ENCODE data around the gene JAK3. TPM values are rescaled to one million over a fixed set of nuclear protein-coding genes. Genes with fewer than 3 reads are reported as not detected.
"Not testable (repeated sequence)": the region's sequence is repeated elsewhere in the genome, so short reads cannot be mapped to it uniquely, and the experiment has no call there.

Gene JAK3
- total RNA-seq, 2 experiments from 2014 or later = 200 to 217 TPM

GRCh38 chr19:17778251-17778967 is 69.4 kb downstream of the JAK3 start:
- peaks cover 39% of the 10 kb centered on the region for H3K36me3 Mint-ChIP-seq
- POLR2A ChIA-PET = no interaction called here
- CTCF ChIA-PET = no interaction called here
- peaks cover 8% of the 10 kb centered on the region for H3K4me1 Mint-ChIP-seq (ENCODE audit: low read depth)
- H3K4me3 Mint-ChIP-seq = no peak overlapping the region
- DNase-seq = peak; percentile 65
- H3K9me3 Mint-ChIP-seq = no peaks in the 10 kb centered on the region
- intact Hi-C loops (cut with micrococcal nuclease) = no loop called here
- peak overlapping the region; percentile 23 for H3K27ac Mint-ChIP-seq
- H3K27me3 Mint-ChIP-seq = no peaks in the 10 kb centered on the region

- H3K36me3 Mint-ChIP-seq = peaks cover 42% of the 10 kb centered on the region
- CTCF ChIA-PET; H3K9me3 Mint-ChIP-seq; DNase-seq; H3K27me3 Mint-ChIP-seq; H3K27ac Mint-ChIP-seq; POLR2A ChIA-PET; H3K4me3 Mint-ChIP-seq; intact Hi-C loops (cut with micrococcal nuclease); H3K4me1 Mint-ChIP-seq (ENCODE audit: low read depth): not testable (repeated sequence)
Measured at GRCh38 chr19:17777840-17778239, 69.9 kb downstream of the JAK3 start.

- Mint-ChIP-seq H3K4me1 (ENCODE audit: low read depth) (peaks cover 8% of the 10 kb centered on the region), H3K4me3 (no peak overlapping the region), H3K36me3 (peaks cover 40% of the 10 kb centered on the region), H3K27ac (no peak overlapping the region), H3K27me3 (no peaks in the 10 kb centered on the region), H3K9me3 (no peaks in the 10 kb centered on the region)
- intact Hi-C loops (cut with micrococcal nuclease) = no loop called here
- DNase-seq = no peak
- CTCF ChIA-PET = interaction anchor here (0.6 to 3.0 kb wide), 6 partner anchors 8 to 78 kb away, joined by 3 to 31 read pairs (median 5); partner anchors contain the start of gene B3GNT3
- POLR2A ChIA-PET = interaction anchor here (2.1 kb wide), 1 partner anchor 25 kb away, joined by 6 read pairs; the partner anchor contains the start of gene FCHO1
Measured at GRCh38 chr19:17775991-17776803, 71.6 kb downstream of the JAK3 start.

GRCh38 chr19:17775245-17775927 is 72.4 kb downstream of the JAK3 start:
- peaks cover 44% of the 10 kb centered on the region for H3K36me3 Mint-ChIP-seq

More at GRCh38 chr19:17775245-17775927, 72.4 kb downstream of the JAK3 start:
- Mint-ChIP-seq H3K27me3 (no peaks in the 10 kb centered on the region), H3K4me1 (ENCODE audit: low read depth) (peaks cover 8% of the 10 kb centered on the region), H3K9me3 (no peaks in the 10 kb centered on the region), H3K27ac (no peak overlapping the region), H3K4me3 (no peak overlapping the region)
- POLR2A ChIA-PET = interaction anchor here (2.1 kb wide), 1 partner anchor 24 kb away, joined by 6 read pairs; the partner anchor contains the start of gene FCHO1
- CTCF ChIA-PET = interaction anchor here (0.7 to 3.0 kb wide), 8 partner anchors 8 to 80 kb away, joined by 3 to 31 read pairs (median 6); partner anchors contain the start of gene B3GNT3
- DNase-seq = peak; percentile 52
- intact Hi-C loops (cut with micrococcal nuclease) = no loop called here

Other genes with a start within 250 kb of the JAK3 start
- gene UNC13A, start 159.6 kb downstream of the JAK3 start, total RNA-seq = under 1 TPM; 0.02 TPM
- gene MAP1S, start 128.5 kb downstream of the JAK3 start, total RNA-seq = 10 to 100 TPM; 63.0 to 71.2 TPM
- 10 to 100 TPM; 54.3 to 54.5 TPM for gene FCHO1, start 96.5 kb downstream of the JAK3 start, total RNA-seq
- under 1 TPM; 0.26 to 0.34 TPM for gene B3GNT3, start 52.8 kb downstream of the JAK3 start, total RNA-seq
- 1 to 10 TPM; 6.8 to 8.3 TPM for gene INSL3, start 26.5 kb downstream of the JAK3 start, total RNA-seq
- 1,000 to 10,000 TPM; 3,104 to 3,138 TPM for gene RPL18A, start 11.9 kb upstream of the JAK3 start, total RNA-seq
- 1 to 10 TPM in 1 of 2 experiments, under 1 TPM in 1; 0.87 to 1.0 TPM for gene SLC5A5, start 24.0 kb upstream of the JAK3 start, total RNA-seq
- gene CCDC124, start 85.0 kb upstream of the JAK3 start, total RNA-seq = 100 to 1,000 TPM; 101 to 105 TPM
- under 1 TPM in 1 of 2 experiments, not detected in 1; 0.24 TPM for gene KCNN1, start 119.1 kb upstream of the JAK3 start, total RNA-seq
- gene ARRDC2, start 160.2 kb upstream of the JAK3 start, total RNA-seq = 10 to 100 TPM; 28.2 to 28.6 TPM
- gene IL12RB1, start 239.0 kb upstream of the JAK3 start, total RNA-seq = 10 to 100 TPM; 22.6 to 23.3 TPM
- gene MAST3, start 249.8 kb upstream of the JAK3 start, total RNA-seq = 10 to 100 TPM; 22.5 to 23.8 TPM

Measured in activated CD4-positive, alpha-beta memory T cell treated with anti-CD3 and anti-CD28 coated beads for 36 hours (primary cell).